ENCODE results near the gene SLC13A1. TPM values are rescaled to one million over a fixed set of nuclear protein-coding genes. Genes with fewer than 3 reads are reported as not detected.
A peak's percentile ranks its signal among the peaks of the same experiment; 100 is the strongest.
"Not testable (repeated sequence)": the region's sequence is repeated elsewhere in the genome, so short reads cannot be mapped to it uniquely, and the experiment has no call there.

The SLC13A1 gene, protein sequence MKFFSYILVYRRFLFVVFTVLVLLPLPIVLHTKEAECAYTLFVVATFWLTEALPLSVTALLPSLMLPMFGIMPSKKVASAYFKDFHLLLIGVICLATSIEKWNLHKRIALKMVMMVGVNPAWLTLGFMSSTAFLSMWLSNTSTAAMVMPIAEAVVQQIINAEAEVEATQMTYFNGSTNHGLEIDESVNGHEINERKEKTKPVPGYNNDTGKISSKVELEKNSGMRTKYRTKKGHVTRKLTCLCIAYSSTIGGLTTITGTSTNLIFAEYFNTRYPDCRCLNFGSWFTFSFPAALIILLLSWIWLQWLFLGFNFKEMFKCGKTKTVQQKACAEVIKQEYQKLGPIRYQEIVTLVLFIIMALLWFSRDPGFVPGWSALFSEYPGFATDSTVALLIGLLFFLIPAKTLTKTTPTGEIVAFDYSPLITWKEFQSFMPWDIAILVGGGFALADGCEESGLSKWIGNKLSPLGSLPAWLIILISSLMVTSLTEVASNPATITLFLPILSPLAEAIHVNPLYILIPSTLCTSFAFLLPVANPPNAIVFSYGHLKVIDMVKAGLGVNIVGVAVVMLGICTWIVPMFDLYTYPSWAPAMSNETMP
- total RNA-seq (2014; rRNA removed; shearing (Covaris generic)): 0.03 and 0.14 TPM in 2 replicates

DNA sequence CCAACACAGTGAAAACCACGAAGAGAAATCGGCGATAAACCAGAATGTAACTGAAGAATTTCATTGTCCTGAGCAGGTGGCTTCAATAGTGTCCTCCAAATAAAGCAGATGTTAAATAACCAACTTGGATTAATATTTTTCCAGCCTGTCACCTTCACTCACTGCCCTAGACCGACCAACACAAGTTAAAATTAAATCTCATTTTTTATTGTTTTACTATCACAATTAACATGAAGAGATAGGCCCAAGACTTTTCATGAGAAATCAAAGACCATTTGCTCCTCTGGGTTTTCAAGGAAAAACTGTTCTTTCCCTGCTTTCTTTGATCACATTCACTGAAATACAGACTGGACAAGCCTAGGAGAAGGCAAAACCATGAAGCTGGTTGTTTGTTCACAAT is at the start of gene SLC13A1:
Gene SLC13A1, minus strand, starts transcription at position 87 of the 400 bp plus-strand sequence. Its CDS starts 23 bp downstream, at position 64.
- Histone ChIP-seq H3K4me3 (no peak within 1 kb of the TSS), H3K27me3 (no peaks in the 10 kb centered on the region), H3K9me3 (replicated peaks) (0 out of 2 replicates have a peak, but pooled peaks cover 3% of the 10 kb centered on the region), H3K36me3 (no peaks in the 10 kb centered on the region), H3K4me1 (peaks cover 39% of the 10 kb centered on the region), H3K27ac (no peak within 1 kb of the TSS)
- DNase-seq: no peak

DNA sequence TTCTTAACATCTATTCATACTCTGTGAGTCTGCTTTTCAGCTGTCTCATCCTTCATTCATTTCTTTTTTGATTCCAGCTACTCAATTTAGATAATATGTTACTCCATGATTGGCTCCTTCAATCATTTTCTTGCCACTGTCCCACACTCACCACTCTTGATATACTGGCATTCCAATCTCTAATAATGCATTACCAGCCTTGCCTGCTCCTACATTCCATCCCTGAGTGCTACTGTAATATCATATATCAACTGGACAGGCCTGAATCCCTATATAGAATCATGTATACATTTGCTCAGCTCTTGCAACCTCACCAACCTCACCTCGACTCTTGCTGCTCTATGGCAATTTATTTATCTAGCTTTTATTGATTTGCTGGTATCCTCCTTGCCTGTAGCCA is 45.0 kb upstream of the SLC13A1 start:
- Histone ChIP-seq H3K36me3 (no peaks in the 10 kb centered on the region), H3K4me3 (no peak overlapping the region), H3K9me3 (replicated peaks) (no peaks in the 10 kb centered on the region), H3K4me1 (no peaks in the 10 kb centered on the region), H3K27ac (no peak overlapping the region), H3K27me3 (no peaks in the 10 kb centered on the region)
- no peak for DNase-seq

DNA sequence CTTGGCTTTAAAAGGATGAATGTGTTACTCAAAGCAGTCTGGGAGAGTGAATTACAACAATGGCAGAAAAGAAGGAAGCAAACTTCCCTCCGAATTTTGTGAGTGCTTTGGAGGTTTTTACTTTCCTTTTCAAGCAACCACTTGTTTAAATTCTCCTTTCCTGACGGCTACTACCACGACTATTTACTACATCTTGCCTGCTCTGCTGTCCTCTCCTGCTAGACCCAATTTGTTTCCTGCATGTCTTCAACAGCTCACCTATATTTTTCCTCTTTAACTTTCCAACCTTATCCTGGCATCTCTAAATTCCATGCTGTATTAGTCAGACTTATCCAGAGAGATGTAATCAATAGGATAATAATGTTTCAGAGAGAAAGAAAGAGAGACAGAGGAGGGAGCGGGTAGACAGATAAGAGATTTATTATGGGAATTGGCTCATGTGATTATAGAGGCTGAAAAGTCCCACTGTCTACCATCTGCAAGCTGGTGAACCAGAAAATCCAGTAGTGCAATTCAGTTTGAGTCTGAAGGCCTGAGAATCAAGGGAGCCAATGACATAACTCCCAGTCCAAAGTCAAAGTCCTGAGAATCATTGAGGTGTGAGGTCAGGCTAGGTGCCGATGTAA is 42.8 kb upstream of the SLC13A1 start:
- no peaks in the 10 kb centered on the region for H3K4me1 ChIP-seq
- H3K27ac ChIP-seq: no peak overlapping the region
- no peaks in the 10 kb centered on the region for H3K36me3 ChIP-seq
- no peaks in the 10 kb centered on the region for H3K27me3 ChIP-seq
- no peak for DNase-seq
- no peak overlapping the region for H3K4me3 ChIP-seq
- no peaks in the 10 kb centered on the region for H3K9me3 ChIP-seq (replicated peaks)

DNA sequence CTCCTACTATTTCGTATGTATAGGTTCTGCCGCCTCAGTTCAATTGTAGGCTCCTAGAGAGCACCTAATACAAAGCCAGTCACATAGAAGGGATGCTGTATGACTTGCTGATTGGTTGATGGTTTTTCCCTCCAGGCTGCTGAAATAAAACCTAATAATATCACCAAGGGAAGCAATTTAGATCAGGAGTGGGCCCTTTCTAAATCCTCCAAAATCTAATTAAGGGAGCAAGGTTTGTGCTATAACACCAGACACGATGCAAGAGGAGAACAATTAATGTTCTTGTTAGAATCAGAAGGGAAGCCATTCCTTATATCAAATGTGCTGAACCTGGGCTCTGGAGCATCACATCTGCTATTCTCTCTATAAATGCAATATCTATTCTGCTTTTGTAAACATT is 42.0 kb upstream of the SLC13A1 start:
- Histone ChIP-seq H3K4me3 (no peak overlapping the region), H3K27ac (no peak overlapping the region), H3K9me3 (replicated peaks) (no peaks in the 10 kb centered on the region), H3K27me3 (no peaks in the 10 kb centered on the region), H3K36me3 (no peaks in the 10 kb centered on the region), H3K4me1 (no peaks in the 10 kb centered on the region)
- no peak for DNase-seq

DNA sequence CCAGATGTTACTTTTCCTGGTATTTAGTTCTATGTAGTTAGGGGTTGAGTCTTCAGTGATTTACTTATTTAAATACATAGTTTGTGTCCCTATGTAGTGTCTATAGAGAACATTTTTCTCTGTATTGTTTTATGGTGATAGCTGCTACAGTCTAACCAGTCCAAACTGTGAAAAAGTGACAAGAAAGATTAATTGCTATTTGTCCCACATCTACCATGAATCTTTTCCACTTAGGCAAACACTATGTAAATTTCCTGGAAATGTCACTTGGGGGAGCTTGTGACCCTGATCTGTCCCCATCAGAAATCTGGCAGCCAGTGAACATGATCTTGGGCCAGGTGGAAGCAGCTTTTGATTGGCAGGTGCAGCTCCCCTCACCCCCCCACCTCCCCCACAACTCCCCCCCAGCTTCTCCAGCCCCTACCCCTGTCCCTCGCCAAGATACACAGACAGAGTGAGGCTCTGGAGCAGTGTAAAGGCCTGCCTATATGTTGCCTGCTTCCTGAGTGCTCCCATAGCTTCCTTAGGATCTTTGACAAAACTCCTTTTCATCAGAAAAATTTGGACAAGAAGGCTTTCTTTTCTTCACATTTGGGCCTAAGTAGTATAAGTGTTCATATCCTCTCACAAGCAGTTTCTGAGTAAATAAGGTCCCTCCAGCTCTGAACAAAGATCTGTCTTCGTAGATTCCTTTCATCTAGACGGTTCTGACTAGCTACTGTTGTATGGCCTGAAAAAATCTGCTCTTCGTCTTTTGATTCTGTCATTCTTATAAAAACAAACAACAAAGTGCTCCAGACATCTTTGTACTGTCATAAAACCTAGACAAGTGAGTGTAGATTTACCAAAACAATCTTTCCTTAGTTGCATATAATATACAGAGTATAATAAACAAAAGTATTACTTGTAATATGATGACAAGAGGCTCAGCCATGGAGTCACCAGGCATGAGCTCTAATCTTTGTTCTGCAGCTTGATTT is 31.5 kb upstream of the SLC13A1 start:
- Histone ChIP-seq H3K27me3 (no peaks in the 10 kb centered on the region), H3K27ac (no peak overlapping the region), H3K36me3 (no peaks in the 10 kb centered on the region), H3K4me3 (no peak overlapping the region), H3K9me3 (replicated peaks) (no peaks in the 10 kb centered on the region), H3K4me1 (no peaks in the 10 kb centered on the region; the same call in 1 of the 2 replicates)
- DNase-seq: peak; percentile 6 to 39

DNA sequence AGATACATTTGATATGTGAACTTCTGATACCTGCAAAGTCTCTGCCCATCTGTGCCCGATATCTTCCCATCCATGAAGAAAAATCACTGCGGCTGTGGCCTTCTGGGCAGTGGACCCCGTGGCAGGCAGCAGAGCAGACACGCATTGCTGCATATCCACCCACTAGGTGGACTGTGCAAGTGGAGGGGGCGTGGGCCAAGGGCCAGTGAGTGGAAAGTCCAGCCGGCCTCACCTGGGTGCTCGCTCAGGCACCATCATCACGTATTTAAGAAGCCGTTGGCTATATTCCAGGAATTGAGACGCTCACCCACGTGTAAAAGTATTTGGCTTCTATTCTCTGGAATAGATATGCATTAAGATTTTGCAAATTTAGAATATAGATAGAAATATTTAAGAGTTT is 30.8 kb upstream of the SLC13A1 start:
- DNase-seq: no peak
- no peak overlapping the region for H3K4me3 ChIP-seq
- no peaks in the 10 kb centered on the region; the same call in 1 of the 2 replicates for H3K4me1 ChIP-seq
- no peaks in the 10 kb centered on the region for H3K27me3 ChIP-seq
- no peaks in the 10 kb centered on the region for H3K9me3 ChIP-seq (replicated peaks)
- H3K36me3 ChIP-seq: no peaks in the 10 kb centered on the region
- H3K27ac ChIP-seq: no peak overlapping the region

DNA sequence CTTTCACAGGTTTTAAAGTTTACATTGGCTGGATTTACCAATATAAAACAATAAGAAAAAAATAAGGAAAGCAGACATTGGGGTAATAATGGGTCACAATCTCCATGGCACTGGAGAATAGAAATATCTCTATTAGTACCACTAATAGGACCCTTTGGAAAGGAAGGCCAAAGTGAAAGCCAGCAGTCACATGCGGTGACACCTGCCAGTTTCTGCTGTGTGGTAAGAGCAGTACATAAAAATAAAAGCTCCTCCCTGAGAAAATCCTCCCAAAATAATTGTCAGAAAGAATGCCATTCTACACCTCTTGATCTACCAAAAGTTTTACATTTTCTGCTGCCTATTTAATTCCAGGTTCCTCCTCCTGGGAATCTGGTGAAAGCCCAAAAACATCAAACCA is 30.4 kb upstream of the SLC13A1 start:
- Histone ChIP-seq H3K27ac (no peak overlapping the region), H3K36me3 (no peaks in the 10 kb centered on the region), H3K4me3 (no peak overlapping the region), H3K9me3 (replicated peaks) (no peaks in the 10 kb centered on the region), H3K4me1 (no peaks in the 10 kb centered on the region; the same call in 1 of the 2 replicates), H3K27me3 (no peaks in the 10 kb centered on the region)
- no peak for DNase-seq

DNA sequence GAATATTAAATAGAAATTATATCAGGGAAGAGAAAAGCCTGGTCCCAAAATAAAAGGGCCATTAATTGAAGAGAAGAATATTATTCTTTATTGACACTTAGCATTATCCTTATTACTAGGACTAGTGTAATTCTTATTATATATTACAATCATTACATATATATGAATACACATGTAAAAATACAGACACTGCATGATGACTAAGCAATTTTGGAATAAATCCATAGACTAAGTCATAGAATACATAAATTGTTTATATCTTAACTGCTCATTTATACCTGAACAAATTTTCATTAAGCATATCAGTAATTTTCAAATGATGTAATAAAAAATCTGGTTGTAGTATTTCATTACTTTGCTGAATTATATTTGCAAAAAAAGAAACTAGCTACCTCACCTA is 29.7 kb upstream of the SLC13A1 start:
- no peaks in the 10 kb centered on the region for H3K9me3 ChIP-seq (replicated peaks)

DNA sequence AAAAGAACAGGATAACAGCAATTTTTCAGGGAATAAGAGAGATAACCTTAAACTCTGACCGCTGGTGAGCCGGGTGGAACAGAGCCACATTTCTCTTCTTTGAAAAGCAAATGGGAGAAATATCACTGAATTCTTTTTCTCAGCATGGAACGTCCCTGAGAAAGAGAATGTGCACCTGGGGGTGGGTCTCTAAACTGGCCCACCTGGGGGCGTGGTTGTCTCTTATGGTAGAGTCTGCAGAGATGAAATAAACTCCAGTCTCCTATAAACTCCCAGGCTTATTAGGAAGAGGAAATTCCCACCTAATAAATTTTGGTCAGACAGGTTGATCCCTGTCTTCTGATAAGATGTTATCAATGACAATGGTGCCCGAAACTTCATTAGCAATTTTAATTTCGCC is 27.9 kb upstream of the SLC13A1 start:
- not testable (repeated sequence) for DNase-seq; H3K4me1 ChIP-seq; H3K9me3 ChIP-seq (replicated peaks); H3K4me3 ChIP-seq; H3K27me3 ChIP-seq; H3K36me3 ChIP-seq; H3K27ac ChIP-seq

More for the DNA sequence above, 29.7 kb upstream of the SLC13A1 start:
- H3K27me3 ChIP-seq: no peaks in the 10 kb centered on the region
- H3K27ac ChIP-seq: no peak overlapping the region
- H3K4me3 ChIP-seq: no peak overlapping the region
- DNase-seq: no peak
- H3K4me1 ChIP-seq: no peaks in the 10 kb centered on the region; the same call in 1 of the 2 replicates
- no peaks in the 10 kb centered on the region for H3K36me3 ChIP-seq

DNA sequence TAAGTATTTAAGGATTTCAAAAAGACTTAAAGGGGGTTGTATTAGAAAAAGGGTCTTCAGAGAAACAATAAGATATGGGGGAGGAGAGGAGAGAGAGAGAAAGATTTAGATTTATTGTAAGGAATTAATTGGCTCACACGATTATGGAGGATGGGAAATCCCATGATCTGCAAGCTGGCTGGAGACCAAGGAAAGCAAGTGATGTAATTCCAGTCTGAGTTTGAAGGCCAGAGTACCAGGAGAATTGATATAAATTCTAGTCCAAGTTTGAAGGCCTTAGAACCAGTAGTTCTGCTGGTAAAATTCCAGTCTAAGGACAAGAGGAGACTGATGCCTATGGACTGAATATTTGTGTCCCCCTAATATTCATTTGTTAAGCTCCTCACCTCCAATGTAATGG is 20.6 kb upstream of the SLC13A1 start:
- DNase-seq: no peak
- Histone ChIP-seq H3K4me1 (no peaks in the 10 kb centered on the region; the same call in 1 of the 2 replicates), H3K27ac (no peak overlapping the region), H3K27me3 (no peaks in the 10 kb centered on the region), H3K9me3 (replicated peaks) (peaks cover 5% of the 10 kb centered on the region; the same call in 1 of the 2 replicates), H3K4me3 (no peak overlapping the region), H3K36me3 (peaks cover 7% of the 10 kb centered on the region; the same call in 1 of the 2 replicates)

DNA sequence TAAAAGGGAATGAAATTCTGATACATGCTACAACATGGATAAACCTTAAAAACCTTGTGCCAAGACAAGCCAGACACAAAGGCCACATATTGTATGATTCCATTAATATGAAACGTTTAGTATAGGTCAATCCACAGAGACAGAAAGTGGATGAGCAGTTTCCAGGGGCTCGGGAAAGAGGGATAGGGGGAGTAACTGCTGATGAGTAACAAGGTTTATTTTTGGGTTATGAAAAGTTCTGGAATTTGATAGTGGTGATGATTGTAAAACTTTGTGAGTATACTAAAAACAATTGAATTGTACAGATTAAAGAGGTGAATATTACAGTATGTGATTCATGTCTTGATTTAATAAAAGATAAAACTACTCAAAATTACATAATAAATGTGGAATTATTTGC is 19.1 kb upstream of the SLC13A1 start:
- Histone ChIP-seq H3K4me1 (no peaks in the 10 kb centered on the region; the same call in 1 of the 2 replicates), H3K9me3 (replicated peaks) (peaks cover 15% of the 10 kb centered on the region; the same call in 1 of the 2 replicates), H3K36me3 (peaks cover 7% of the 10 kb centered on the region; the same call in 1 of the 2 replicates), H3K27me3 (no peaks in the 10 kb centered on the region), H3K4me3 (no peak overlapping the region), H3K27ac (no peak overlapping the region)
- no peak for DNase-seq

DNA sequence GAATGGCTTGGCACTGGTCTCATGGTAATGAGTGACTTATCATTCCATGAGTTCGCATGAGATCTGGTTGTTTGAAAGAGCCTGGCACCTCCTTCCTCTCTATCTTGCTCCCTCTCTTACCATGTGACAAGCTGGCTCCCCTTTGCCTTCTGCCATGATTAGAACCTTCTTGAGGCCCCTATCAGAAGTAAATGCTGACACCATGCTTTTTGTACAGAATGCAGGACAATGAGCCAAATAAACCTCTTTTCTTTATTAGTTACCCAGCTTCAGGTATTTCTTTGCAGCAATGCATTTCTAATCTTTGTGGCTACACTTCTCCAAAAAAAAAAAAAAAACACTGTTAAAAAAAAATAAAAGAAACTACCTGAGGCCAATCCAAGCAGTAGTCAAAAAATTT is 17.1 kb upstream of the SLC13A1 start:
- Histone ChIP-seq H3K27ac (no peak overlapping the region), H3K4me3 (no peak overlapping the region), H3K27me3 (no peaks in the 10 kb centered on the region), H3K9me3 (replicated peaks) (peaks cover 18% of the 10 kb centered on the region; the same call in 1 of the 2 replicates), H3K4me1 (no peaks in the 10 kb centered on the region; the same call in none of the 2 replicates), H3K36me3 (peaks cover 7% of the 10 kb centered on the region; the same call in 1 of the 2 replicates)
- DNase-seq: no peak

DNA sequence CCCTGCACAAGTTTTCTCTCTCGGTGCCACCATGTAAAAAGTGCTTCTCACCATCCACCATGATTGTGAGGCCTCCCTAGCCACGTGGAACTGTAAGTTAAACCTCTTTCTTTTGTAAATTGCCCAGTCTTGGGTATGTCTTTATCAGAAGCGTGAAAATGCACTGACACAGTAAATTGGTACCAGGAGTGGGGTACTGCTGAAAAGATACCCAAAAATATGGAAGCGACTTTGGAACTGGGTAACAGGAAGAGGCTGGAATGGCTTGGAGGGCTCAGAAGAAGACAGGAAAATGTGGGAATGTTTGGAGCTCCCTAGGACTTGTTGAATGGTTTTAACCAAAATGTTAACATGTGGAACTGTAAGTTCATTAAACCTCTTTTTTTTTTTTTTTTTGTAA is 15.6 kb upstream of the SLC13A1 start:
- H3K36me3 ChIP-seq: peaks cover 7% of the 10 kb centered on the region; the same call in 1 of the 2 replicates
- H3K4me3 ChIP-seq: no peak overlapping the region
- no peak overlapping the region for H3K27ac ChIP-seq
- H3K27me3 ChIP-seq: no peaks in the 10 kb centered on the region
- peaks cover 24% of the 10 kb centered on the region; the same call in 1 of the 2 replicates for H3K9me3 ChIP-seq (replicated peaks)
- DNase-seq: no peak
- H3K4me1 ChIP-seq: peaks cover 10% of the 10 kb centered on the region

DNA sequence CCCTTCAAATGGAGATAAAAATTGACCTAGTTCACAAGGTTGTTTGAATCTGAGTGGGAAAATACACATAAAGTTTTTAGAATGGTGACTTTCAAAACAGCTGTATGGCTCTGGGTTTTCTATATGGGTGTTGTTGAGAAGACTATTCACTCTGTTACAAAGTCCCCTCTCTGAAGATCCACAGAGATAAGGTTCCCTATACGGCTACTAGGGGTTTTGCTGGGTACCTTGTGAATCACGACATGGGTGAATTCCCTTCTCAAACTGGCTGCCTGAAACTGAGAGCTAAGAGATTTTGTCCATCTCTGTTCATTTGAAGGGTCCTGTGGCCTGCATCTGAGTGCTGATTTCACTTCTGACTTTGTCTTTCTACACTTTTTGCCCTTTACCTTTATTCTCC is 11.8 kb upstream of the SLC13A1 start:
- Histone ChIP-seq H3K9me3 (replicated peaks) (peaks cover 20% of the 10 kb centered on the region; the same call in 1 of the 2 replicates), H3K4me1 (peaks cover 12% of the 10 kb centered on the region), H3K27me3 (no peaks in the 10 kb centered on the region), H3K36me3 (no peaks in the 10 kb centered on the region), H3K4me3 (peak overlapping the region; percentile 41), H3K27ac (peak overlapping the region; percentile 63)
- DNase-seq: peak in 1 of 2 experiments; percentile 18
